ENCODE data around the gene MMP20.
"Not testable (repeated sequence)": the region's sequence is repeated elsewhere in the genome, so short reads cannot be mapped to it uniquely, and the experiment has no call there.

Gene MMP20

GRCh38 chr11:102630598-102631448 is 5.7 kb upstream of the MMP20 start:
- no peak overlapping the region for H3K27ac ChIP-seq
- no peaks in the 10 kb centered on the region for H3K9me3 ChIP-seq (ENCODE audit: severe bottlenecking)
- no peak overlapping the region for H3K4me3 ChIP-seq (ENCODE audit: low read depth, low read length)
- no peak for TF ChIP-seq CTCF (IDR thresholded peaks at IDR 0.05; ENCODE audit: low read depth, low read length)
- H3K36me3 ChIP-seq = no peaks in the 10 kb centered on the region
- no peaks in the 10 kb centered on the region for H3K27me3 ChIP-seq (ENCODE audit: insufficient read depth, low read depth, severe bottlenecking)
- DNase-seq = no peak

- not testable (repeated sequence) for H3K36me3 ChIP-seq; H3K4me3 ChIP-seq (ENCODE audit: low read depth, low read length); H3K9me3 ChIP-seq (ENCODE audit: severe bottlenecking); H3K27ac ChIP-seq; H3K27me3 ChIP-seq (ENCODE audit: insufficient read depth, low read depth, severe bottlenecking); DNase-seq
These were observed 4.8 kb upstream of the MMP20 start for GRCh38 chr11:102629908-102630307.

GRCh38 chr11:102626676-102627075 is 1.5 kb upstream of the MMP20 start:
- Histone ChIP-seq H3K27ac (no peak overlapping the region), H3K36me3 (no peaks in the 10 kb centered on the region), H3K4me3 (ENCODE audit: low read depth, low read length) (no peak overlapping the region), H3K27me3 (ENCODE audit: insufficient read depth, low read depth, severe bottlenecking) (no peaks in the 10 kb centered on the region), H3K9me3 (ENCODE audit: severe bottlenecking) (no peaks in the 10 kb centered on the region)
- no peak for DNase-seq
- no peak for TF ChIP-seq CTCF (IDR thresholded peaks at IDR 0.05; ENCODE audit: low read depth, low read length)

- H3K36me3 ChIP-seq = no peaks in the 10 kb centered on the region
- no peak overlapping the region for H3K27ac ChIP-seq
- no peak for DNase-seq
- TF ChIP-seq CTCF (IDR thresholded peaks at IDR 0.05; ENCODE audit: low read depth, low read length) = no peak
- no peaks in the 10 kb centered on the region for H3K27me3 ChIP-seq (ENCODE audit: insufficient read depth, low read depth, severe bottlenecking)
- H3K4me3 ChIP-seq (ENCODE audit: low read depth, low read length) = no peak overlapping the region
- H3K9me3 ChIP-seq (ENCODE audit: severe bottlenecking) = no peaks in the 10 kb centered on the region
These were observed 1.1 kb downstream of the MMP20 start for GRCh38 chr11:102623998-102624397.

GRCh38 chr11:102623128-102623527 is 2.0 kb downstream of the MMP20 start:
- Histone ChIP-seq H3K27me3 (ENCODE audit: insufficient read depth, low read depth, severe bottlenecking) (no peaks in the 10 kb centered on the region), H3K27ac (no peak overlapping the region), H3K36me3 (no peaks in the 10 kb centered on the region), H3K9me3 (ENCODE audit: severe bottlenecking) (no peaks in the 10 kb centered on the region), H3K4me3 (ENCODE audit: low read depth, low read length) (no peak overlapping the region)
- no peak for TF ChIP-seq CTCF (IDR thresholded peaks at IDR 0.05; ENCODE audit: low read depth, low read length)
- no peak for DNase-seq

- DNase-seq = no peak
- Histone ChIP-seq H3K4me3 (ENCODE audit: low read depth, low read length) (no peak overlapping the region), H3K27ac (no peak overlapping the region), H3K36me3 (no peaks in the 10 kb centered on the region), H3K27me3 (ENCODE audit: insufficient read depth, low read depth, severe bottlenecking) (no peaks in the 10 kb centered on the region), H3K9me3 (ENCODE audit: severe bottlenecking) (no peaks in the 10 kb centered on the region)
- TF ChIP-seq CTCF (IDR thresholded peaks at IDR 0.05; ENCODE audit: low read depth, low read length) = no peak
These were observed 2.9 kb downstream of the MMP20 start for GRCh38 chr11:102622258-102622657.
